GM12878 (cell line): Measurements from ENCODE around the gene FFAR1. TPM values are rescaled to one million over a fixed set of nuclear protein-coding genes. Genes with fewer than 3 reads are reported as not detected.
A peak's percentile ranks its signal among the peaks of the same experiment; 100 is the strongest.

Experiments
- ATAC-seq: fragments of 200-7000 bp; cut with Tn5 transposase; 3 replicates; pipeline ENCODE4 v1.9.1; 2020; ENCODE audit warnings: mild to moderate bottlenecking, moderate library complexity
- BruUV-seq: library from RNA; stranded (reverse); fragments of 400-500 nt; replicated peaks from 2 replicates; lab custom pipeline; 2021; lab: Mats Ljungman, UMichigan
- CTCF ChIA-PET: fragments of 300-600 bp; sonication (Branson Sonifier 250); formaldehyde crosslinking; extraction: SDS; loops from one replicate; lab custom pipeline; 2021; ENCODE audit warnings: inconsistent platforms; lab: Yijun Ruan, JAX
- POLR2A ChIA-PET: fragments of 350-600 bp; formaldehyde crosslinking; extraction: SDS; loops from one replicate; lab custom pipeline; 2021; ENCODE audit warnings: inconsistent platforms; lab: Charles Lee
- RAD21 ChIA-PET: fragments of 300-600 bp; sonication (Branson Sonifier 250); formaldehyde crosslinking; loops from one replicate; lab custom pipeline; 2023; ENCODE audit warnings: antibody characterized with exemption; ENCODE audit not compliant: unreplicated experiment; lab: Charles Lee
- SMC1A ChIA-PET: fragments of 300-600 bp; sonication (Branson Sonifier 250); formaldehyde crosslinking; loops from one replicate; lab custom pipeline; 2023; ENCODE audit not compliant: unreplicated experiment, uncharacterized antibody; lab: Charles Lee
- DNase-seq: peaks from one replicate; pipeline ENCODE4 v3.0.0-alpha.2; 2011; ENCODE audit warnings: low read depth, low spot score
- FAIRE-seq: peaks from 3 replicates; lab custom pipeline; 2011; peaks lifted over from hg19 to GRCh38; lab: Jason Lieb, UNC
- H2AFZ ChIP-seq: 2 replicates; pipeline ENCODE4 v1.6.0; 2011; ENCODE audit warnings: low read depth, low read length, control low read depth; ENCODE audit not compliant: control insufficient read depth
- H3K27ac ChIP-seq: 2 replicates; pipeline ENCODE4 v1.5.1; 2011; ENCODE audit warnings: control low read depth; ENCODE audit not compliant: control insufficient read depth, insufficient read depth
- H3K27me3 ChIP-seq, 2 experiments: replicated peaks in 1 of 2; 2 replicates each; pipeline versions ENCODE4 v1.6.0 to v1.6.1; 2011; ENCODE audit warnings: low read length in 1 of 2; ENCODE audit not compliant: control insufficient read depth in 2 of 2, insufficient read depth in 2 of 2
- H3K36me3 ChIP-seq, 2 experiments: 2 replicates each; pipeline ENCODE4 v1.5.1; 2011; ENCODE audit warnings: low read length in 1 of 2; ENCODE audit not compliant: control insufficient read depth in 2 of 2, insufficient read depth in 2 of 2
- H3K4me1 ChIP-seq: 2 replicates; pipeline ENCODE4 v1.6.1; 2011; ENCODE audit warnings: mild to moderate bottlenecking, low read length, moderate library complexity, mixed read lengths; ENCODE audit not compliant: control insufficient read depth, insufficient read depth
- H3K4me2 ChIP-seq: 2 replicates; pipeline ENCODE4 v1.6.0; 2011; ENCODE audit warnings: control low read depth; ENCODE audit not compliant: control insufficient read depth, insufficient read depth
- H3K4me3 ChIP-seq: fragments of 200-600 bp; sonication (generic); 2 replicates; pipeline ENCODE4 v1.5.1; 2016
- H3K79me2 ChIP-seq: 2 replicates; pipeline ENCODE4 v1.6.0; 2011; ENCODE audit warnings: low read length; ENCODE audit not compliant: control insufficient read depth, insufficient read depth
- H3K9ac ChIP-seq: 2 replicates; pipeline ENCODE4 v1.8.0; 2011; ENCODE audit warnings: low read length, control low read depth, mixed read lengths; ENCODE audit not compliant: control insufficient read depth, insufficient read depth
- H3K9me3 ChIP-seq: replicated peaks from 3 replicates; pipeline ENCODE4 v1.5.1; 2011; ENCODE audit warnings: mild to moderate bottlenecking, low read length; ENCODE audit not compliant: control insufficient read depth, insufficient read depth
- H4K20me1 ChIP-seq: 2 replicates; pipeline ENCODE4 v1.6.0; 2011; ENCODE audit not compliant: control insufficient read depth, insufficient read depth
- ATF7 ChIP-seq: fragments of 450-650 bp; IDR thresholded peaks from 2 replicates; pipeline ENCODE4 v1.6.1; 2016; ENCODE audit warnings: low read depth, mild to moderate bottlenecking
- BRCA1 ChIP-seq: IDR thresholded peaks from 2 replicates; pipeline ENCODE4 v1.6.1; 2011; ENCODE audit warnings: low read depth, low read length, improper control_type of control experiment
- EED ChIP-seq: sonication (generic); IDR thresholded peaks from 2 replicates; pipeline ENCODE4 v1.6.1; 2016; ENCODE audit warnings: antibody characterized with exemption, low read depth
- POLR2A ChIP-seq: IDR thresholded peaks from 2 replicates; pipeline ENCODE4 v1.6.1; 2011; ENCODE audit warnings: low read depth, mild to moderate bottlenecking, low read length
- RB1 ChIP-seq: fragments of 450-650 bp; formaldehyde crosslinking; IDR thresholded peaks from 2 replicates; pipeline ENCODE4 v1.6.1; 2017; ENCODE audit warnings: mild to moderate bottlenecking, borderline replicate concordance
- ZBTB11 ChIP-seq: fragments of 450-650 bp; formaldehyde crosslinking; IDR thresholded peaks from 2 replicates; pipeline ENCODE4 v1.5.0; 2022; ENCODE audit warnings: mild to moderate bottlenecking, missing genetic modification characterization
- WGBS: methylation state at CpG from one replicate; pipeline ENCODE4 v1.1.6; 2016; ENCODE audit warnings: low lambda C conversion rate; ENCODE audit not compliant: insufficient replicate concordance, insufficient coverage; ENCODE audit errors: missing lambda C conversion rate; 5-methylcytosine and 5-hydroxymethylcytosine counted together
- in situ Hi-C: fragments of 300-500 bp; cut with MboI; formaldehyde crosslinking; loops from 9 replicates; pipeline ENCODE4 v1.14.3; 2018; ENCODE audit warnings: mixed read lengths
- intact Hi-C: fragments of 100-400 bp; cut with micrococcal nuclease; formaldehyde crosslinking; loops from one replicate; pipeline ENCODE4 v1.14.2; 2022; ENCODE audit not compliant: unreplicated experiment
- polyA plus RNA-seq, 11 experiments: library from polyadenylated mRNA; depleted of rRNA in 4 of 11; unstranded in 6 of 11; stranded (reverse) in 5 of 11; fragments of >200 nt; fragmentation: Nextera tagmentation in 4 of 11; fragmentation: Illumina TruSeq in 1 of 11; extraction: Ambion mirVana in 4 of 11; extraction: Trizol in 1 of 11; gene quantifications; 1 replicate in 1 of 11; 2 replicates in 10 of 11; pipeline versions ENCODE4 v1.2.1 to v1.2.3, GENCODE V29; 2011 to 2016; ENCODE audit warnings: inconsistent platforms in 2 of 11, missing spikeins in 2 of 11, low read depth in 1 of 11
- total RNA-seq, 4 experiments: library from RNA; depleted of rRNA in 3 of 4; stranded (reverse); fragments of >200 nt in 3 of 4; fragmentation: Illumina TruSeq in 1 of 4; extraction: Trizol in 1 of 4; gene quantifications; 2 replicates each; pipeline versions ENCODE4 v1.2.1 to v1.2.3, GENCODE V29; 2013 to 2021

FFAR1 gene
- total and polyA plus RNA-seq, 10 of the 15 experiments (the other 5 are each of a cell fraction or from before 2014, with no cell fraction given): 0.05 to 0.62 (median 0.14) TPM; not detected in 2

GRCh38 chr19:35350591-35350990, 2.9 kb downstream of the FFAR1 start (continued):
- TF ChIP-seq BRCA1 (no peak), RB1 (no peak)
- TF ChIP-seq, all 136 proteins: peak for 0

- ChIA-PET CTCF (interaction anchor here (0.6 to 6.7 kb wide), 13 partner anchors 12 to 648 kb away, joined by 3 to 168 read pairs (median 4); no protein-coding TSS in a partner anchor), POLR2A (interaction anchor here (3.7 to 5.5 kb wide), 2 partner anchors 67 to 117 kb away, joined by 30 to 35 read pairs; no protein-coding TSS in a partner anchor), RAD21 (interaction anchor here (0.8 to 6.8 kb wide), 9 partner anchors 11 to 144 kb away, joined by 3 to 109 read pairs (median 22); no protein-coding TSS in a partner anchor), SMC1A (interaction anchor here (0.8 to 7.7 kb wide), 13 partner anchors 18 to 210 kb away, joined by 3 to 152 read pairs (median 14); partner anchors contain the start of gene CD22)
- no peak overlapping the region for H3K4me3 ChIP-seq
- no peaks in the 10 kb centered on the region for H3K79me2 ChIP-seq
- intact Hi-C loops (loop anchor here (1.0 to 2.0 kb wide), 5 partner anchors 50 to 144 kb away; no protein-coding TSS in a partner anchor), in situ Hi-C loops (no loop called here)
- no peak overlapping the region for H3K27ac ChIP-seq
- H3K4me2 ChIP-seq: no peak overlapping the region
- no peaks in the 10 kb centered on the region for H3K27me3 ChIP-seq
- no peak overlapping the region for H3K9ac ChIP-seq
- no peak for TF ChIP-seq ZBTB11
- TF ChIP-seq POLR2A: peak; percentile 46
- TF ChIP-seq ATF7: no peak
- no peak for TF ChIP-seq EED
- H2AFZ ChIP-seq: no peak overlapping the region
- no peaks in the 10 kb centered on the region for H3K36me3 ChIP-seq
- DNase-seq: no peak
- H3K9me3 ChIP-seq: no peaks in the 10 kb centered on the region
- peaks cover 54% of the 10 kb centered on the region for H3K4me1 ChIP-seq
- 93% methylated on average over 47 of the region's 47 CpGs for WGBS
- no peaks in the 10 kb centered on the region for H4K20me1 ChIP-seq
- no TSS peak for BruUV-seq
- no peak for FAIRE-seq
- no peak for ATAC-seq
Observed at GRCh38 chr19:35351411-35352176, 3.9 kb downstream of the FFAR1 start.
